Keratinocyte (primary cell): ENCODE data around the gene ACRBP. TPM values are rescaled to one million over a fixed set of nuclear protein-coding genes. Genes with fewer than 3 reads are reported as not detected.

Source experiments
- DNase-seq: peaks from one replicate; pipeline ENCODE4 v3.0.0-alpha.2; 2011; ENCODE audit warnings: low read depth, missing footprints, low spot score
- FAIRE-seq: peaks from 2 replicates; lab custom pipeline; 2011; peaks lifted over from hg19 to GRCh38; lab: Jason Lieb, UNC
- H2AFZ ChIP-seq: 2 replicates; pipeline ENCODE4 v1.6.0; 2012; ENCODE audit warnings: low read length, control low read depth, inconsistent platforms; ENCODE audit not compliant: control insufficient read depth
- H3K27ac ChIP-seq: 2 replicates; pipeline ENCODE4 v1.5.1; 2011; ENCODE audit warnings: low read length; ENCODE audit not compliant: control insufficient read depth, insufficient read depth
- H3K27me3 ChIP-seq: 3 replicates; pipeline ENCODE4 v1.6.0; 2011; ENCODE audit warnings: low read length; ENCODE audit not compliant: control insufficient read depth, insufficient read depth; ENCODE audit errors: extremely low read depth
- H3K36me3 ChIP-seq, 2 experiments: 2 replicates in 1 of 2; 3 replicates in 1 of 2; pipeline ENCODE4 v1.5.1; 2011; ENCODE audit warnings: low read length in 2 of 2, mild to moderate bottlenecking in 1 of 2; ENCODE audit not compliant: control insufficient read depth in 2 of 2, insufficient read depth in 2 of 2; ENCODE audit errors: extremely low read depth in 1 of 2
- H3K4me1 ChIP-seq: 3 replicates; pipeline ENCODE4 v1.5.1; 2011; ENCODE audit warnings: low read length; ENCODE audit not compliant: control insufficient read depth, insufficient read depth; ENCODE audit errors: extremely low read depth
- H3K4me2 ChIP-seq: 3 replicates; pipeline ENCODE4 v1.6.0; 2011; ENCODE audit warnings: low read depth, low read length; ENCODE audit not compliant: control insufficient read depth, insufficient read depth; ENCODE audit errors: extremely low read depth
- H3K4me3 ChIP-seq, 3 experiments: fragments of 200-600 bp in 1 of 3; sonication (generic) in 1 of 3; 2 replicates in 2 of 3; 3 replicates in 1 of 3; pipeline ENCODE4 v1.5.1; 2011 to 2016; ENCODE audit warnings: low read length in 3 of 3, mild to moderate bottlenecking in 3 of 3, control low read depth in 2 of 3, inconsistent platforms in 1 of 3, low read depth in 1 of 3, mixed read lengths in 1 of 3, mixed run types in 1 of 3, moderate library complexity in 1 of 3; ENCODE audit not compliant: control insufficient read depth in 2 of 3, insufficient read depth in 2 of 3; ENCODE audit errors: extremely low read depth in 1 of 3
- H3K79me2 ChIP-seq: 2 replicates; pipeline ENCODE4 v1.6.0; 2012; ENCODE audit warnings: low read length; ENCODE audit not compliant: control insufficient read depth, insufficient read depth
- H3K9ac ChIP-seq: 3 replicates; pipeline ENCODE4 v1.6.0; 2011; ENCODE audit warnings: low read length; ENCODE audit not compliant: control insufficient read depth, insufficient read depth; ENCODE audit errors: extremely low read depth
- H3K9me1 ChIP-seq: 3 replicates; pipeline ENCODE4 v1.6.0; 2011; ENCODE audit warnings: low read length; ENCODE audit not compliant: control insufficient read depth, insufficient read depth; ENCODE audit errors: extremely low read depth
- H3K9me3 ChIP-seq: 2 replicates; pipeline ENCODE4 v1.5.1; 2012; ENCODE audit warnings: low read depth, low read length; ENCODE audit not compliant: control insufficient read depth
- H4K20me1 ChIP-seq: 3 replicates; pipeline ENCODE4 v1.6.0; 2011; ENCODE audit warnings: low read length; ENCODE audit not compliant: control insufficient read depth, insufficient read depth; ENCODE audit errors: extremely low read depth
- CTCF ChIP-seq, 3 experiments: IDR thresholded peaks in 1 of 3; conservative IDR thresholded peaks in 1 of 3; optimal IDR thresholded peaks in 1 of 3; 2 replicates in 2 of 3; 3 replicates in 1 of 3; pipeline versions ENCODE3 to v1.5.1; 2011; ENCODE audit warnings: low read length in 3 of 3, mild to moderate bottlenecking in 3 of 3, moderate library complexity in 2 of 3, control low read depth in 1 of 3, inconsistent platforms in 1 of 3; ENCODE audit not compliant: insufficient read depth in 2 of 3; ENCODE audit errors: extremely low read depth in 1 of 3
- EZH2 ChIP-seq: IDR thresholded peaks from one replicate; pipeline ENCODE4 v1.6.1; 2012; ENCODE audit warnings: inconsistent platforms, mild to moderate bottlenecking, low read length, moderate library complexity
- dilution Hi-C: fragments of 300-500 bp; cut with MboI; formaldehyde crosslinking; loops from one replicate; pipeline ENCODE4 v1.7.0; 2020; ENCODE audit warnings: low sequenced_read_pairs; ENCODE audit not compliant: extremely low pct_ligation_motif_present
- polyA plus RNA-seq, 5 experiments: library from polyadenylated mRNA; depleted of rRNA in 3 of 5; stranded (reverse) in 3 of 5; stranded (forward) in 1 of 5; unstranded in 1 of 5; fragments of >200 nt; gene quantifications; 1 replicate in 1 of 5; 2 replicates in 3 of 5; 3 replicates in 1 of 5; pipeline versions ENCODE4 v1.2.1 to v1.2.3, GENCODE V29; 2011 to 2012; ENCODE audit warnings: missing spikeins in 2 of 5, low read depth in 1 of 5, low replicate concordance in 1 of 5

The ACRBP gene
- polyA plus RNA-seq, 1 donor (not counting 4 experiments of a cell fraction or from before 2014, with no cell fraction given): 0.09 TPM

- peak overlapping the region; percentile 45 to 75 (median 66) for H3K4me3 ChIP-seq
- H4K20me1 ChIP-seq: no peaks in the 10 kb centered on the region
- H3K36me3 ChIP-seq: peaks cover 0 to 4% of the 10 kb centered on the region in 2 experiments
- H3K27ac ChIP-seq: peak overlapping the region; percentile 83
- FAIRE-seq (no peak), DNase-seq (no peak)
- H3K27me3 ChIP-seq: no peaks in the 10 kb centered on the region
- dilution Hi-C loops: no loop called here
- peak overlapping the region; percentile 97 for H2AFZ ChIP-seq
- H3K9ac ChIP-seq: peak overlapping the region; percentile 84
- no peaks in the 10 kb centered on the region for H3K9me1 ChIP-seq
- TF ChIP-seq CTCF (optimal IDR thresholded peaks at IDR 0.05 in 1 of 3, IDR thresholded peaks at IDR 0.05 in 1 of 3, conservative IDR thresholded peaks at IDR 0.05 in 1 of 3; ENCODE audit: extremely low read depth in 1 of 3, insufficient read depth in 2 of 3, low read length in 3 of 3) (no peak), EZH2 (no peak)
- H3K9me3 ChIP-seq: no peaks in the 10 kb centered on the region
- H3K79me2 ChIP-seq: peaks cover 16% of the 10 kb centered on the region
- H3K4me1 ChIP-seq: peaks cover 41% of the 10 kb centered on the region
- H3K4me2 ChIP-seq: peak overlapping the region; percentile 97
These were observed 11.8 kb downstream of the ACRBP start for GRCh38 chr12:6635375-6635855.

- Histone ChIP-seq H3K79me2 (peaks cover 16% of the 10 kb centered on the region), H3K9ac (peak overlapping the region; percentile 47), H4K20me1 (no peaks in the 10 kb centered on the region), H3K27me3 (no peaks in the 10 kb centered on the region), H3K4me2 (peak overlapping the region; percentile 29), H3K27ac (no peak overlapping the region), H3K36me3 (peaks cover 0 to 4% of the 10 kb centered on the region in 2 experiments), H2AFZ (no peak overlapping the region), H3K9me1 (no peaks in the 10 kb centered on the region), H3K9me3 (no peaks in the 10 kb centered on the region), H3K4me1 (peaks cover 41% of the 10 kb centered on the region), H3K4me3 (peak overlapping the region in 1 of 3 experiments; percentile 30)
- DNase-seq: no peak
- TF ChIP-seq CTCF (optimal IDR thresholded peaks at IDR 0.05 in 1 of 3, IDR thresholded peaks at IDR 0.05 in 1 of 3, conservative IDR thresholded peaks at IDR 0.05 in 1 of 3; ENCODE audit: extremely low read depth in 1 of 3, insufficient read depth in 2 of 3, low read length in 3 of 3): no peak
- no peak for TF ChIP-seq EZH2
- dilution Hi-C loops: no loop called here
- FAIRE-seq: peak; percentile 64
These were observed 14.9 kb downstream of the ACRBP start for GRCh38 chr12:6632026-6632983.
